Stimulated activated CD8-positive, alpha-beta memory T cell treated with anti-CD3 and anti-CD28 coated beads, Interleukin-4, amount 100 ng/mL, for 24 hours (primary cell): ENCODE measurements around the gene ANXA4.

Experiments used
- DNase-seq: peaks from one replicate; pipeline ENCODE4 v3.0.0-alpha.2; 2020; ENCODE audit warnings: low read depth

ANXA4 gene

GRCh38 chr2:69848186-69848790 is 106.4 kb downstream of the ANXA4 start:
- no peak for DNase-seq

GRCh38 chr2:69858261-69858660 is 116.3 kb downstream of the ANXA4 start:
- no peak for DNase-seq

GRCh38 chr2:69863298-69863697 is 121.4 kb downstream of the ANXA4 start:
- no peak for DNase-seq
